Measurements from ENCODE around the gene KLHL12. TPM values are rescaled to one million over a fixed set of nuclear protein-coding genes. Genes with fewer than 3 reads are reported as not detected.
A peak's percentile ranks its signal among the peaks of the same experiment; 100 is the strongest.

Gene KLHL12
- 29.6 and 33.1 TPM in 2 replicates for total RNA-seq (2021)
- Bru-seq, nascent RNA, result percentile 73 among the genes with signal in this experiment
- percentile 71 among the genes with signal in this experiment for BruChase-seq, experiment 1, labeled RNA remaining after a 2-hour chase
- percentile 79 among the genes with signal in this experiment for BruChase-seq, experiment 2, labeled RNA remaining after a 6-hour chase
- long read RNA-seq, transcript KLHL12-203 (12 exons, 3,359 nt), result major isoform, 28 of 40 reads
- long read RNA-seq, partial matches to known transcripts, result 5 of 40 reads
- long read RNA-seq, other reads (novel, unspliced or antisense), result 7 of 40 reads

GRCh38 chr1:202926581-202927491 lies at the start of gene KLHL12:
Gene KLHL12, minus strand, starts transcription at chr1:202927234. Its CDS starts 2,072 bp downstream, at chr1:202925162.
- Histone ChIP-seq H3F3A (ENCODE audit: insufficient read depth, low read depth) (peaks cover 19% of the 10 kb centered on the region), H3K79me2 (ENCODE audit: low read depth) (peaks cover 20% of the 10 kb centered on the region), H2AFZ (peak within 1 kb of the TSS; percentile 89), H3K4me3 (peak within 1 kb of the TSS; percentile 80), H3K27me3 (ENCODE audit: insufficient read depth, low read depth) (no peaks in the 10 kb centered on the region), H4K20me1 (ENCODE audit: insufficient read depth) (no peaks in the 10 kb centered on the region), H3K4me1 (replicated peaks; ENCODE audit: insufficient read depth) (peaks cover 14% of the 10 kb centered on the region; the same call in 1 of the 2 replicates), H3K9me2 (ENCODE audit: insufficient read depth) (no peaks in the 10 kb centered on the region), H3K9me3 (ENCODE audit: insufficient read depth, low read depth) (no peaks in the 10 kb centered on the region), H3K27ac (peak within 1 kb of the TSS; percentile 74), H3K36me3 (ENCODE audit: low read depth) (peaks cover 4% of the 10 kb centered on the region; the same call in 1 of the 2 replicates), H3K4me2 (peak within 1 kb of the TSS; percentile 88)
- BruUV-seq (replicated peaks), result TSS peak; percentile 81
- peak; percentile 84 to 96 for DNase-seq
- ChIA-PET CTCF (interaction anchor here (0.6 to 0.7 kb wide), 7 partner anchors 36 to 1131 kb away, joined by 3 to 15 read pairs (median 8); partner anchors contain the start of gene TMEM183A), POLR2A (ENCODE audit: unreplicated experiment) (interaction anchor here (0.6 to 0.7 kb wide), 3 partner anchors 70 to 712 kb away, joined by 3 to 9 read pairs (median 3); no protein-coding TSS in a partner anchor)
- TF ChIP-seq EZH2 (IDR thresholded peaks at IDR 0.05; ENCODE audit: low read depth), result no peak
- TF ChIP-seq CTCF (conservative IDR thresholded peaks at IDR 0.05), result peak; percentile 80
- intact Hi-C loops (cut with micrococcal nuclease; ENCODE audit: unreplicated experiment), result loop anchor here (1.0 kb wide), 3 partner anchors 37 to 72 kb away; no protein-coding TSS in a partner anchor

- no peak for TF ChIP-seq EZH2 (IDR thresholded peaks at IDR 0.05; ENCODE audit: low read depth)
- TF ChIP-seq CTCF (conservative IDR thresholded peaks at IDR 0.05), result no peak
- Histone ChIP-seq H3K9me3 (ENCODE audit: insufficient read depth, low read depth) (no peaks in the 10 kb centered on the region), H3K27me3 (ENCODE audit: insufficient read depth, low read depth) (peaks cover 4% of the 10 kb centered on the region; the same call in 1 of the 2 replicates), H3K27ac (no peak overlapping the region), H3K9me2 (ENCODE audit: insufficient read depth) (no peaks in the 10 kb centered on the region), H3K4me3 (no peak overlapping the region), H3K4me2 (peak overlapping the region; percentile 33; the same call in 1 of the 2 replicates), H3K36me3 (ENCODE audit: low read depth) (no peaks in the 10 kb centered on the region), H3K79me2 (ENCODE audit: low read depth) (no peaks in the 10 kb centered on the region), H3F3A (ENCODE audit: insufficient read depth, low read depth) (no peaks in the 10 kb centered on the region), H3K4me1 (replicated peaks; ENCODE audit: insufficient read depth) (no peaks in the 10 kb centered on the region), H4K20me1 (ENCODE audit: insufficient read depth) (no peaks in the 10 kb centered on the region), H2AFZ (no peak overlapping the region)
- no peak for DNase-seq
- intact Hi-C loops (cut with micrococcal nuclease; ENCODE audit: unreplicated experiment), result no loop called here
- CTCF ChIA-PET, result no interaction called here
- BruUV-seq (replicated peaks), result no TSS peak
- POLR2A ChIA-PET (ENCODE audit: unreplicated experiment), result no interaction called here
Observed at GRCh38 chr1:202976633-202977032, 49.6 kb upstream of the KLHL12 start.

DNA sequence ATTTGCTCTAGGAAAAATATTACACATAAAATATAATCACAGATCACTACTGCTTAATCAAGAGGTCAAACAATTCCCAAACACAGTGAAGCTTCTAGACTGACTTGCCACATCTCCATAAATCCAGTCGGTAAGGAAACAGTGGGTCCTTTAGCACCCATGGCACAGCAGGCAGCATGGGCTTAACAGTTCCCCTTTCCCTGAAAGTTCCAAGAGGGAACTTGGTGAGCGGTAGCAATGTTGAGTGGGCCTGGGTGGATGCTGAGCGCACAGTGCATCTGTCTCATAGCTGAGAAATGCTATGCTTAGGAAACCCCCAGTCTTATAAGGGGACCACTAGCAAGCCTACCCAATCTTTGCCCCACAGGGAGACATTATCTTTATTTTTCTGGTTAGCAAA lies 47.8 kb upstream of the KLHL12 start:
- CTCF ChIA-PET, result no interaction called here
- BruUV-seq (replicated peaks), result no TSS peak

More for the DNA sequence above, 47.8 kb upstream of the KLHL12 start:
- peaks cover 4% of the 10 kb centered on the region; the same call in 1 of the 2 replicates for H3K27me3 ChIP-seq (ENCODE audit: insufficient read depth, low read depth)
- H3K36me3 ChIP-seq (ENCODE audit: low read depth), result no peaks in the 10 kb centered on the region
- no peak overlapping the region for H3K27ac ChIP-seq
- H4K20me1 ChIP-seq (ENCODE audit: insufficient read depth), result no peaks in the 10 kb centered on the region
- no peaks in the 10 kb centered on the region for H3F3A ChIP-seq (ENCODE audit: insufficient read depth, low read depth)
- no peak overlapping the region for H3K4me3 ChIP-seq
- intact Hi-C loops (cut with micrococcal nuclease; ENCODE audit: unreplicated experiment), result no loop called here
- POLR2A ChIA-PET (ENCODE audit: unreplicated experiment), result no interaction called here
- TF ChIP-seq EZH2 (IDR thresholded peaks at IDR 0.05; ENCODE audit: low read depth) (no peak), CTCF (conservative IDR thresholded peaks at IDR 0.05) (no peak)
- H3K9me3 ChIP-seq (ENCODE audit: insufficient read depth, low read depth), result no peaks in the 10 kb centered on the region
- no peak overlapping the region for H3K4me2 ChIP-seq
- H3K4me1 ChIP-seq (replicated peaks; ENCODE audit: insufficient read depth), result no peaks in the 10 kb centered on the region
- no peaks in the 10 kb centered on the region for H3K79me2 ChIP-seq (ENCODE audit: low read depth)
- no peaks in the 10 kb centered on the region for H3K9me2 ChIP-seq (ENCODE audit: insufficient read depth)
- H2AFZ ChIP-seq, result no peak overlapping the region
- no peak for DNase-seq

All from PC-9 (cell line).